G401 (cell line): ENCODE results near the gene MGST3. TPM values are rescaled to one million over a fixed set of nuclear protein-coding genes. Genes with fewer than 3 reads are reported as not detected.
"Not testable (repeated sequence)": the region's sequence is repeated elsewhere in the genome, so short reads cannot be mapped to it uniquely, and the experiment has no call there.

Source experiments
- DNase-seq: peaks from one replicate; pipeline ENCODE4 v3.0.0-alpha.2; 2015; ENCODE audit warnings: low spot score
- in situ Hi-C: cut with HindIII; loops from 2 replicates; pipeline ENCODE4 v1.10.0; 2016; ENCODE audit warnings: low sequenced_read_pairs, mixed read lengths
- total RNA-seq: library from RNA; depleted of rRNA; stranded (reverse); fragments of >200 nt; shearing (Covaris generic); gene quantifications from 2 replicates; pipeline ENCODE4 v1.2.3, GENCODE V29; 2014; rRNA removed

The MGST3 gene
- total RNA-seq, 1 experiment from 2014 or later, result 66.1 TPM

- no peak for DNase-seq
- in situ Hi-C loops, result no loop called here
These were observed 52.9 kb downstream of the MGST3 start for GRCh38 chr1:165683848-165684485.

GRCh38 chr1:165686121-165686970, 55.3 kb downstream of the MGST3 start:
- in situ Hi-C loops, result no loop called here
- DNase-seq, result no peak

- DNase-seq, result no peak
- in situ Hi-C loops, result no loop called here
These were observed 56.0 kb downstream of the MGST3 start for GRCh38 chr1:165686971-165687433.

GRCh38 chr1:165688046-165688445, 57.0 kb downstream of the MGST3 start:
- DNase-seq, result no peak
- in situ Hi-C loops, result no loop called here

- in situ Hi-C loops, result no loop called here
These were observed 64.0 kb downstream of the MGST3 start for GRCh38 chr1:165695031-165695430.

GRCh38 chr1:165696625-165697100, 65.6 kb downstream of the MGST3 start:
- in situ Hi-C loops, result no loop called here
- peak; percentile 47 for DNase-seq

More at GRCh38 chr1:165695031-165695430, 64.0 kb downstream of the MGST3 start:
- DNase-seq, result no peak

GRCh38 chr1:165697491-165697880, 66.5 kb downstream of the MGST3 start:
- DNase-seq, result peak; percentile 3
- in situ Hi-C loops, result no loop called here

GRCh38 chr1:165697881-165698760, 67.1 kb downstream of the MGST3 start, which contains the start of gene ALDH9A1:
ALDH9A1 (minus strand) TSS chr1:165698562; CDS start chr1:165698558, 4 bp downstream.
- in situ Hi-C loops, result no loop called here
- DNase-seq, result peak; percentile 94

- in situ Hi-C loops, result no loop called here
- no peak for DNase-seq
These were observed 67.7 kb downstream of the MGST3 start for GRCh38 chr1:165698761-165699052.

- DNase-seq, result no peak
- in situ Hi-C loops, result no loop called here
These were observed 68.5 kb downstream of the MGST3 start for GRCh38 chr1:165699577-165699976.

GRCh38 chr1:165701922-165702321, 70.9 kb downstream of the MGST3 start:
- in situ Hi-C loops, DNase-seq: not testable (repeated sequence)

GRCh38 chr1:165703648-165704047, 72.6 kb downstream of the MGST3 start:
- no peak for DNase-seq
- in situ Hi-C loops, result no loop called here

Other genes starting within 250 kb of the MGST3 start
- not detected in 2 replicates for gene RXRG, start 186.1 kb upstream of the MGST3 start, total RNA-seq
- gene LRRC52, start 87.2 kb upstream of the MGST3 start, total RNA-seq, result not detected in 2 replicates
- gene ALDH9A1, start 67.3 kb downstream of the MGST3 start, total RNA-seq, result 102 and 132 TPM in 2 replicates
- gene TMCO1, start 137.6 kb downstream of the MGST3 start, total RNA-seq, result 54.6 and 70.2 TPM in 2 replicates
- 112 and 125 TPM in 2 replicates for gene UCK2, start 196.4 kb downstream of the MGST3 start, total RNA-seq